GM21737 (cell line): Measurements from ENCODE around the gene CMSS1.

Experiments
- ATAC-seq: cut with Tn5 transposase; IDR thresholded peaks from one replicate; pipeline ENCODE4 v1.9.1; 2021; ENCODE audit warnings: mild to moderate bottlenecking, moderate library complexity; ENCODE audit not compliant: unreplicated experiment

The CMSS1 gene

DNA sequence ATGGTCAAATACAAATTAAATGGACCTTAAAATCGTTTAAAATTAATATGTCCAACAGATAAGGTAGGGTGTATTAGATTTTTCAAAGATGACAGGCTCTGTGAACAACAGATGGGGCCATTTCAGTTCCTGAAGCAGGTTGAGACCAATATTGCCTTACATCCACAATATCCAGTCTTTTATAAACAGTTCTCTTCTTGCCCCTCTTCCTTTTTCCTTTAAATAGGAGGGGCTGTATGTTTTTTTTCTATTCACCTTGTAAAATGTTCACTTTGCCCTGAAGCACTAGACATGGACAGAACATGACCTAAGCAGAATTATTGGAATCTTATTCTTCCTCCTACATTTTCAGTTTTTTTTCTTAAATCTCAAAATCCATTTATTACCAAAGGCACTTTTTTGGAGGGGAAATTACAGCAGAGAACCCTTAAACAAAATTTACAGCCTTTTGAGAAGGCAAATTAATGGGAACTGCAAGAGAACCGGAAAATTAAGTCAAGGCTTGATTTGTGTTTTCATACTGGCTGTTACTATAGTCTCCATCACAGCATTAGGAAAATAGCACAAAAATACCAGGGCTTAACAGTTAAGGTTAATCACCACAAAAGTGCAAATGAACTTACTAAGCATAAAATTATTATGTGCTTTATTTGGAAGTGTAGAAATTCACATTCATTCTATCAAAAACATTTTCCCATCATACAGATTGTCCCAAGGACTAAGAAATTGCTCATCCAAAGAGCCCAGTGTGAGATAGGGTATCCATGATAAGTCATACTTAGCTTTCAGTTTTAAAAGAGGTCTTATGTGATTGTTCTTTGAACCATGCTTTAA is 55.8 kb downstream of the CMSS1 start:
- ATAC-seq, result no peak

DNA sequence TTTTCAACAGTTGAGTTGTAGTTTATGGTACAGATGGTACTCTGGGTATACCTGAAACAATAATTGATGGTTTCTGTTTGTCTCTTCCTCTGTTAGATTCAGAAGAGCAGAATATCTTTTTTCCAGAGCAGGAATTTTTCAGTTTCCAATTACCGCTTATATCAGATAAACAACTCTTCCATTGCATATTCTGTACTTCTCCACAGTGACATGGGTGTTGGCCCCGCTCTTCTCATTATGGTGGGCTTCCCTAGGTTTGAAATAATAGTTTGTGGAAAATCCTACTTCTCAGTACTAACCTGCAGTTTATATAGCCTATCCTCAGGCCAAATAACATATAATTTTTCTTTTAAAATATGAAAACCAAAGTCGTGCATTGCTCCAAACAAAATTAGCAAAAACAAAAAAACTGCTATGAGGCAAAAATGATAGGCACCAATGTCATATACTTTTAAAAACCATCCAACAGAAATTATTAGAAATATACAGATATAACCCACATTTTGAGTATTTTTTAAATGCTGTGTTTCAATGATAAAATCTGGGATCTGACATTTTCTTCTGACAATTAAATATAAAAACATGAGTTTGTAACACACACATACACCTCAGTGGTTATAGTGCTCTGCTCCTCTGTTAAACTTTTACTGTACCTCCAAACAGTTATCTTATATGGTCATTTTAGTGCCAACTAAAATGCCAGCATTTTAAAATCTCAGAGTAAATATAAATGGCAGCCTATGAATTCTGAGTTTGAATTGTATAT is 56.8 kb downstream of the CMSS1 start:
- ATAC-seq, result no peak

DNA sequence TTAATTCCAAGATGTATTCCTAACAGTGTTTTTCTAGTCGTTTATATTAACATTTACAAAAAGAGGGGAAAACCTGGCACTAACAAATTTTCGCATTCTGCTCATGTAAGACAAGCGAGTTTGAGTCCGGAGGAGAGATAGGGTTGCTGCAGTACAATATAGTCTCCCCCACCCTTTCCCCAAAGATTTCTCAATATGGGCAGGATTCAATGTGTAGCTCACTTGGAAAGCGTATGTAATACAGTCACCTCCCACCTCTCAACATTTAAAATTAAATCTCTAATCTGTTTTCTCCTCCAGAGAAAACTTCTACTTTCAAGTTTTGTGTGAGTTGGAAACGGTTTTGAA is 57.9 kb downstream of the CMSS1 start:
- ATAC-seq, result no peak

DNA sequence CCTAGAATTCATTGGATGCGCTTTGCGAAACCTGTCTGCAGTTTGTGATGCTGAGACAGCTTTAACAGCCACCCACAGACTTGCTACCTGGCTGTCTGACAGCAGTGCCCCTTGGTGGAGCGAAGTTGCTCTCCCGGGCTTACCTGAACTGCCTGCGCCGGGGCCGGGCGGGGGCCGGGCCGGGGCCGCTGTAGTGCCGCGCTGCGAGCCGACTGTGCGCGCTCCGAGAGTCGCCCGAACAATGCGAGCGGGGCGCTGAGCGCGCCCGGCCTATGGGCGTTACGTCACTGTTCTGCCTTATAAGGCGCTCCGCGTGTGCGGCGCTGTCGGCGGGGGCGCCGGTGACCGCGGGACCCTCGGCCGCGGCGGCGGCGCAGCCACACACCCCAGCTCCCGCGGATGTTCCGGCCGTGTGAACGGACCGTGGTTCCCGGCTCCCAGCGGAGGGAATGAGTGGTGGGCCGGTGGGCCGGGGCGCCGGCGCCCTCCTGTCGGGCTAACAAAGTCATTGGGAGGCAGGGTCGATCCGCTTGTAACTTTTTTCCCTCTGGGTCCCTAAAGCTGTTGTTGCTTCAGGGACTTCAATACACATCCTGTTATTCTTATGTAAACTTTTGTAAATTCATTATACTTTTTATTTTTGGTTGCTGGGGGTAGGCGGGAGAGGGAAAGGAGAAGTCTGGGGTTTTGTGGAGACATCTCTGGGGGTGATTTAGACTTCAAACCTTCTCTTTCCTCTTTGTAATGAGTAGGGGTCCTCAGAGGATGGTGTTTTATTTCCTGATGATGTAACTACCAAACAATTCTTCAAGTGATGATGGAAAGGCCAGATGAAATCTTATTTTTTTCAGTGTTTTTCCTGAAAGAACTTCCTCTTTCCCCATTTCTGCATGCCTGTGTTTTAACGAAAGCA is 58.5 kb downstream of the CMSS1 start:
- peak; percentile 88 for ATAC-seq

DNA sequence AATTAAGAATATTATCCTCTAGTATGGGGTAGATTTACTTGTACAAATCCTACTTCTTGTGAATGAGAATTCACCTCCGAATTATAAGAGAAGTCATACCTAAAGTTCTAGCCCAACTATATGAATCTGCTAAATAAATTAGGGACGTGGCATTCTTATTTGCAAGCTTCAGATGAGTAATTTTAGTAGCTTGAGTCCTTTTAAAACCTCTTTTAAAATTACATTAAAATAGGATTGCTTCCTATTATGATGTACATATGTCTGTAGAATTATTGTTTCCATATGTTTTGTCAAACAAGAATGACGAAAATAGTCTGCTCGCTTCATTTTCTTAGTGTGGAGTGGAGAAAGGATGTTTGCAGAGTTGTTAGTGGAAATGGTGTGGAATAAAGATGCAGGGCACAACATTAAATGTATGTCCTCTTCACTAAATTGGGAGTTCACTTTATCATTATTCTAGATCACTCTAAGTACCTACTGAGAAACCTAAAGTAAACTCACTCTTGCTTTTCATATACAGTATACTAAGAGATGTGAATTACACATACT is 59.4 kb downstream of the CMSS1 start:
- ATAC-seq, result no peak

DNA sequence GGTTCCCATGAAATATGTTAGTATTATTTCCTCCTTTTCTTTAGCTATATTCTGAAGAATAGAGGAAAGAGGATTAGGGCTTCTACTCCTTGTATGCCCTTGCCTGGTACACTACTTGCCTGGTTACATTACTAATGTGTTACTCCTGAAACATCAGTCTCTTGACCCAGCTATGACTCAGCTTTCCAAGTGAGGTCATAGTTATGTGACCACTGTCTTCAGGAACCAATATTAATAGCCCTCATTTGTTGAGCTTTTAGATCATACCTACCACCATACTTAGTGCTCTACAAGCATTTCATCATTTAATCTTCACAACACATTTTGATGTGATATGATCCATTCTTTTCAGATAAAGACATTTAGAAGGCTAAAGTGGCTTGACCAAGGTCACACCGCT is 60.3 kb downstream of the CMSS1 start:
- ATAC-seq, result peak; percentile 38

DNA sequence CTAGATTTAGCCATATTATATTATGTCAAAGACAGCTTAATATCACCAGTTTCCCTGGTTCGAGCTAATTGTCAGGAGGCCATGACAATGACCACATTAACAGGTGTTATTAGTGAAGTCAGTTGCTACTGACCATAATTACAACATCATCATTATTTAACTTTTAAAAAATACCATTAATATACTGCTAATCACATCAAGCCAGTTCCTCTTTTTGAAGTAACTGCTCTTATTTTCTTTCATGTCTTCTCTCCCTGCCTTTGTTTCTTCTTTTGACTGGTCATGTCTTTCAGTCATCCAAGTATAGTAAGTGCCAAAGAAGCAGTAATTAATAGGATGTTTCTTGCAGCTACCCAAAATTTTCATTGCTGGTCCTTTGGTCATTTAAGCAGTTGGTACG is 61.6 kb downstream of the CMSS1 start:
- ATAC-seq, result no peak

DNA sequence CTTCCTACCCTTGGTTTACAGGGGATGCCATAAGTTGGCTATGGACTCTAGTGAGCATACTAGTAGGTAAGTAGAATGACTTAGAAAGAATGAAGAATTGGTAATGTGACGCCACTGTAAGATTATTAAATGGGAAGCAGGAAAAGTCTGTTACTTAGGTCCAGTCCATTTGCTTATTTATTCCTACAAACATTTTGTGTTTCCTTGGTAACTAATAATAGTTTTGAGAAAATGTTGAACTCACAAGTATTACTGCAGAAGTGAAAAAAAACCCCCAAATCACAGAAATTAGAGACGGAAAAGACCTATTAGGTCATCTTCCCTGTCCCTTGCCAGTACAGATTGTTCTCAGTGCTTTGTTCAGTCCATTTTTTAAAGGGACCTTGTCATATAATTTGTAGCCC is 63.5 kb downstream of the CMSS1 start:
- no peak for ATAC-seq

DNA sequence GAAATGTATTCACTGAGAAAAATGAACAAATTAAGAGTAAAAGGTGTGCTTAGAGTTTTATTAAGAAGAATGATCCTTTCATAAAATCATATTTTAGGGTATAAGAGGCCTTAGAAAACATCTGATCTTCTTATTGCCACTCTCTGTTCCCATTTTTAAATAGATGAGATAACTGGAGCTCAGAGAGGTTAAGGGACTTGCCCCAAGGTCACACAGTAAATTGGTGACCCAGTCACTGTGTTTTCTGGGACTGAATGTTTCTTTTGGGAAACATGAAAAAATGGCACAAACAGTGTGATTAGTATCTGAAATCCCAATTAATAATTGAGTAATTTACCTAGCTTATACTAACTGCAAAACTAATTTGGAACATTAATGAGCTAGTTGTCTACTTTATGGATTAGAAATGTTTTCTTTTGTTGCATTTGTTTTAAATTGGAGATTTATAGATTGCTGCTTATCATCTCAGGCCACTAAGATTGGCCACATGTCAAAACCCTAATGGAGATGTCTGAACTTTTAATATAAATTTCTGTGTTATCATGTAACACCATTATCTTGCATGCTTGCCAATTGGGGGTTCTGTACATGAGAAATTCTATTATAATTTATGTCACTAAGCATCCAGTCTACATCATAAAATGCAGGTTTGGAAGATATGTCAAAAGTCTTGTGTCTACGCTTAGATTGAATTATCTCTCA is 64.9 kb downstream of the CMSS1 start:
- ATAC-seq, result no peak

DNA sequence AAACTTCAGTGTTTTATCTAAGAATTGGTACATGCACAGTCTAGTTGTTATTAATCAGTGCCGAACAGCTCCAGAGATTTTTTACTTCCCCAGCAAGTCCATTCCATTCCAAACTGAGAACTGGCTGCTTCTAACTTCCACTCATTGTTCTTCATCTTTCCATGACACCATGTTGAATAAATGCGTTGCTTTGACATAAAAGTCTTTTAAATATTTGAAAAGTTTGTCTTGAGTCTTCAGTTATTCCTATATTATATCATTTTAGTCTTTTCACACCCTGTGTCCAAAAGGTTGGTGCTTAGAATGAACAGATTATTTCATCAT is 65.4 kb downstream of the CMSS1 start:
- no peak for ATAC-seq

DNA sequence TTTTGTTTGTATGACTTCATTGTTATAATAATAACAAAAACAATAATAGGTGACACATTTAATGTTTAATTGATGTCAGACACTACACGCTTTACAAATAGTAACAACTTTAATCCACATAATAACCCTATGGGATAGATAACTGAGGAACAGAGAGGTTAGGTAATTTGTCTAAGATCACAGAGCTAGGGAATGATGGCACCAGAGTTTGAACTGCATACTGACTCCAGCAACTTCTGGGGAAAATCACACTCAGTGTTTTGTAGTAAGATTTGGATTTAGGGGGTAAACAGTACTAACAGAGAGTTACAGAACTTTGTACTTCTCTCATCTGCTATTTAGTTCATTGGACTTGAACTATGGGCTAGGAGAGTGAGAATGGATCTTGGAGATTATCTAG is 66.0 kb downstream of the CMSS1 start:
- no peak for ATAC-seq

DNA sequence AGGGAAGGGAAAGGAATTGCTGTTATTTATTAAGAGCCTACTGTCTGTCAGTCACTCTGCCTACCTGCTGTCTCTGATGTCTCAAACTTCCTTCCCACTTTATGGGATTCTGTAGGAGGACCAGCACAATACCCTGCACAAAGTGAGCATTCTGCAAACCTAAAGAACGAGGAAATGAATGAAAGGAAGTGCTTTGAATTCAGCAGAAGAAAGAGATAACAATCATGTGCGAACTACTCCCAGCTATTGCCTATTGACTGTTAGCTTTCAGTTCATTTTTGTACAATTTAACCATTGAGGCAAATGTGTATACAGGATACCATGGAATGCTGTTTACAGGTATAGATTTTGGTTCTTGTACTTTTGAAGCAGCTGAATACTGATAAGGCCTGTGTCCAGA is 66.8 kb downstream of the CMSS1 start:
- ATAC-seq, result no peak

DNA sequence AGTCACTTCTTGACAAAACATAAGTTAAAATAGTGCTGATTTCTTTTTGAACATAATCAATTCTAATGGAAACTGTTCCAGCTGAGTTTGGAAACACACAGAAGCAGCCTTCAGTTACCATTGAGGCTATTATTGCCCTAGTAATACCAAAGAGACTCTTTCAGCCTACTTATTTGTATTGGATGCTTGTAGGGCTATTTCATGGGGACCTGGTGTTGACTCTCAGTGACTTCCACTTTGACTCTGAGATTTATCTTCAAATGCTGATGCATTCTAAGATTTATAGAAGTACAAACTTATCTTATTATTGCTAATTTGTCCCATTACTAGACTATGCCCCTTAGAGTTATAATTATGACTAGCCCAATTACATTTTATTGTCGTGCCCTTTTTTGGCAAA is 67.4 kb downstream of the CMSS1 start:
- no peak for ATAC-seq

DNA sequence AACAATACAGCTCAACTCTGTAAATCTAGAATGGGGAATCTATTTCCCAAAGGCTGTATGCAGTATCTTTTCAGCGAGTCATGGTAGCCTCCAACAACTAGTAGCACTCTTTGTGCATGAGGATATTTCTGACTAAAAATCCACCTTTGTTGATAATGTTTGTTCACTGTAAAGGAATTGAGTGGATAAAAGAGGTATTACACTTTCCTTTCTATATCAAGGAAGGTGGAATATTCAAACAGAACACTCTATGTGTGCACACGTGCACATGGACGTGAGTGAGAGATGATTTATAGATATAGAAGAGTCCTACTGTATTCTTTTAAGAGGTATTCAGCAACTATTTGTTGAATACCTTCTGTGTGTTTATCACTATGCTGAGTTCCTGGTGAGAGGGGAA is 68.2 kb downstream of the CMSS1 start:
- no peak for ATAC-seq

DNA sequence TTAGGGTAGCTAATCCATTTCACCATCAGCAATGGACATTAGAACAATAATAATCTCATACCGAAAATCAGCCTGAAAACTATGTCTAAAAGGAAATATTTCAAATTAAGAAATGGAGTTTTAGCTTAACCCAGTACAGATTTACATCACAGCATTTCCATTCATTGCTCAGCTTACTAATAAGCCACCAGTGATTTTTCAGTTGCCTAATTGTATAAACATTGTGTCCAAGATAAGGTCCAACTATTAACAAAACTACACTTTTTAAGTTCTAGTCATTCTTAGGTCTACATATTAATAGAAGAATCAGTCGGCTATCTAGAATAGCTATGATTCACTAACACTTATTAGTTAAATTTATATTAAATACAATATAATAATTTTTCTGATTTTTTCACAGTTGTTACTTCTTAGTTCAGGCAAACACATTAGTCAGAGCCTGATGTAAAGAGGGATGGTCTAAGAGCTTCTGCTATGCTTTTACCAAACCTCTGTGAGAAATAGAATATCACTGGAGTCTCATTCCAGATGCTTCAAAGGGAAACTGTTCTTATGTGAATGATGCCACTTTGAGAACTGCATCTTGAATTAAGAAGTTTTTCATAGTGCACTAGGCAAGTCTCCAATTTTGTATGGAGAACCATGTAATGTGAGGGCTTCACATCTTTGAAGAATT is 74.1 kb downstream of the CMSS1 start:
- ATAC-seq, result no peak

DNA sequence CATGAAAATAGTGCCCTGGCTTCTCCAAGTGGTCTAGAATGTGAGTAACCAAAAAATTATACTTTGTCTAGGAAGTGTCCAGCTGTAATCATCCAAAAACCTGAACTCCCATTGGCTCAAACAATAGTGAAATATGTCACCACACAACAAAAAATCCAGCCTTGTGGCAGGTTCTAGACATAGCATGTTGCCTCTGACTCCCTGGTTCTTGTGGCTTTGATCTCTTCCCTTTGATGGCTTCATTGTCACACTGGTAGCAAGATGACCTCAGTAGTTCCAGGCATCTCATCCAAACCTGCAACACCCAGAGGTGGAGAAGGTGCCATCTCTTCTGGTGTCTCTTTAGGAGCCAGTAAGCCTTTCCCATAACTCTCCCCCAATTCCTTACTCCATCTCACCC is 74.7 kb downstream of the CMSS1 start:
- no peak for ATAC-seq

DNA sequence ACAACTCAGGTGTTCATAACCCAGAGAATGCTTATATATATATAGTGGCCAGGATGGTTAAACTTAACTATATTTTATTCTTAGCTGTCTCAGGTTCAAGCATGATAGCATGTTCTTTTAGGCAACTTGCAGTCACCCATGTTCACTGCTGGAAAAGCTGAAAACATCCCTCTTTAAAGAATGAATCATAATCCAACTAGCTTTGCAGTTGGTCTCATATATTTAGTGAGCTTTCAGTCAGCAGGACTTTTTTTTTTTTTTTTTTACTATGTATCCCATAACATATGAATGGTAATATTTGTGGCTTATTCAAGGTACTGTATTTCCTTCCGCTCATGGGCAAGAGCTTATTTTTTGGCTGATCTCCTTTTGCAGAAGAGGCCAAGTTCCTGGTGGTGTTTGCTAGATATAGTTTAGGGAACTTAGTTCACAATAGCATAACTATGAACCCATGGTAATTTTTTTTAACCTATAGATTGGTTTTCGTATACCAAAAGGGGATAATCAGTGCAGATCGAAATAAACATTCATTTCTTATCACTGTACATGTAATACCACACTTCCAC is 77.6 kb downstream of the CMSS1 start:
- no peak for ATAC-seq

DNA sequence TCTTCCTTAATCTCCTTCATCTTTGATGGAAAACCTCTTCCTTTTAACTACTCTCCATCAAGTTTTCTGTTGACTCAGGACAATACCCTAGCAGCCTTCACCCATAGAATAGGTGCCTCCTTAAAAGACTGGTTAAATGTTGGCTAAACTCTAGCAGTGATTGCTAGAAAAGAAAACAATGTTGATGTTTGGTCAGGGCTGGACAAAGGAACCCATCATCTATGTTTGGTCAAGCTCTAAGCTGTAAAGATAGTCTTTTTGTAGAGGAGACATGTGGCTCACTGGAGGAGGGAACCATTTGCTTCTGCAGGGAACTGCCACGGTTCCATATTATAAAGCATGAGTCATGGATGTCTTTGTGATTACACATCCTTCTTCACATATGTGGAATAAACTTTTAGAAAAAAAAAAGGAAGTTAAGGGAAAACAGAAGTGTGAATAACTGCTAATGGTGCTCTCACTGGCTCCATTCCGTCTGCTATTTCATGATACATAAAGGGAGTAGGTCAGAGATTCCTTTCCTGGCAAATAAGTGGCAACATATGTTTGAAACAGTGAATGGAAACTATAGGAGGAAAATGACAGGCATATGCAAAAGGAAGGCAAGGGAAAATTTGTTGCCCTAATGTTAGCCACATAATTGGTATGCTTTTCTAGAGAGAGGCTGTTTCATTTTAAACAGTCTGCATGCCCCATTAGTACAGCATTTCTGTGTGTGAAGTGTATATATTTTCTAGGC is 78.2 kb downstream of the CMSS1 start:
- ATAC-seq, result no peak

DNA sequence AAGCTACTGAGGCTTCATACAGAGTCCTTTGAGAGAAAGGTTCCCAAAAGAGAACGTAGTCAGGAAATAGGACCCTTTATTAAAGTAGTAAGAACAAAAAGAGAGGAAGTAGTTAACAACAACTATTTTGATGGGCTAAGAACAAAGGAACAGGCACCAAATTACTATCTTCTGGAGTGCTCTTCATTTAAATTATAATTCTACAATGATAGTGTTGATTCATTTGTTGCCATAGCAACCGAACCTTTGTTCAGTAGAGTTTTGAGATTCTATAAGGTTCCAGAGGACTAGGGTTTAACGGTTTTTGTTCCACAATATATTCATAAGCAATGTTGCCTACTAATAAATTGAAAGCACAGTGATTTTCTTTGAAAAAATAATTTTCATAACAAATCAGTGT is 78.8 kb downstream of the CMSS1 start:
- ATAC-seq, result no peak
